CD14-positive monocyte (primary cell): ENCODE measurements around the gene GDF9. TPM values are rescaled to one million over a fixed set of nuclear protein-coding genes. Genes with fewer than 3 reads are reported as not detected.

Experiments used
- DNase-seq, 3 donors: peaks; one replicate each; pipeline ENCODE4 v3.0.0-alpha.2; 2011 to 2022
- H2AFZ ChIP-seq: 2 replicates; pipeline ENCODE4 v1.6.0; 2012; ENCODE audit warnings: mild to moderate bottlenecking, low read depth, low read length, inconsistent platforms; ENCODE audit not compliant: insufficient read depth, poor library complexity, severe bottlenecking
- H3K27ac ChIP-seq, 2 donors: 1 replicate in 1 of 2; 2 replicates in 1 of 2; pipeline ENCODE4 v1.5.1; 2012 to 2013; ENCODE audit warnings: low read length in 2 of 2, control low read depth in 1 of 2, inconsistent platforms in 1 of 2, low read depth in 1 of 2, mild to moderate bottlenecking in 1 of 2
- H3K27me3 ChIP-seq, 2 donors: one replicate each; pipeline versions ENCODE4 v1.6.0 to v1.6.1; 2011 to 2013; ENCODE audit warnings: low read length in 2 of 2; ENCODE audit not compliant: control insufficient read depth in 2 of 2, insufficient read depth in 2 of 2
- H3K36me3 ChIP-seq, 2 donors: replicated peaks in 1 of 2; 1 replicate in 1 of 2; 2 replicates in 1 of 2; pipeline versions ENCODE4 v1.5.1 to v1.6.1; 2012 to 2013; ENCODE audit warnings: low read length in 2 of 2, control low read depth in 1 of 2, inconsistent platforms in 1 of 2, mild to moderate bottlenecking in 1 of 2; ENCODE audit not compliant: insufficient read depth in 2 of 2, control insufficient read depth in 1 of 2
- H3K4me1 ChIP-seq, 2 donors: 1 replicate in 1 of 2; 2 replicates in 1 of 2; pipeline versions ENCODE4 v1.5.1 to v1.6.1; 2012 to 2013; ENCODE audit warnings: low read length in 2 of 2, control low read depth in 1 of 2, inconsistent platforms in 1 of 2, mild to moderate bottlenecking in 1 of 2, moderate library complexity in 1 of 2; ENCODE audit not compliant: insufficient read depth in 2 of 2, control insufficient read depth in 1 of 2
- H3K4me2 ChIP-seq: replicated peaks from 2 replicates; pipeline ENCODE3; 2012; ENCODE audit warnings: low read length, moderate library complexity, mild to moderate bottlenecking; ENCODE audit not compliant: poor library complexity, severe bottlenecking; ENCODE audit errors: extremely low read depth
- H3K4me3 ChIP-seq, 3 experiments: fragments of 200-600 bp in 1 of 3; sonication (generic) in 1 of 3; replicated peaks in 1 of 3; 1 replicate in 2 of 3; 2 replicates in 1 of 3; pipeline ENCODE4 v1.5.1; 2011 to 2013; ENCODE audit warnings: low read length in 3 of 3, mild to moderate bottlenecking in 3 of 3, control low read depth in 2 of 3, low read depth in 2 of 3, inconsistent platforms in 1 of 3, moderate library complexity in 1 of 3
- H3K79me2 ChIP-seq: 2 replicates; pipeline ENCODE4 v1.6.0; 2012; ENCODE audit warnings: mild to moderate bottlenecking, control low read depth, inconsistent platforms, low read length, moderate library complexity; ENCODE audit not compliant: insufficient read depth
- H3K9ac ChIP-seq: 2 replicates; pipeline ENCODE4 v1.6.0; 2017; ENCODE audit warnings: low read length, mild to moderate bottlenecking; ENCODE audit not compliant: insufficient read depth, poor library complexity, severe bottlenecking
- H3K9me3 ChIP-seq, 2 donors: replicated peaks in 1 of 2; 1 replicate in 1 of 2; 2 replicates in 1 of 2; pipeline versions ENCODE4 v1.5.1 to v1.6.1; 2012 to 2013; ENCODE audit warnings: low read length in 2 of 2, control low read depth in 1 of 2; ENCODE audit not compliant: control insufficient read depth in 1 of 2, insufficient read depth in 1 of 2
- H4K20me1 ChIP-seq: 2 replicates; pipeline ENCODE4 v1.6.0; 2012; ENCODE audit warnings: mild to moderate bottlenecking, low read length, control low read depth, moderate library complexity; ENCODE audit not compliant: insufficient read depth
- H3K27ac Mint-ChIP-seq, 7 donors: one replicate each; pipeline ENCODE4 v1.8.0; 2020; ENCODE audit warnings: mild to moderate bottlenecking in 7 of 7, mixed read lengths in 7 of 7, moderate library complexity in 6 of 7, inconsistent platforms in 2 of 7
- H3K27me3 Mint-ChIP-seq, 3 donors: one replicate each; pipeline ENCODE4 v1.8.0; 2021 to 2022; ENCODE audit warnings: low read depth in 3 of 3, mild to moderate bottlenecking in 3 of 3, mixed read lengths in 3 of 3, moderate library complexity in 3 of 3, inconsistent platforms in 1 of 3
- H3K36me3 Mint-ChIP-seq, 2 donors: one replicate each; pipeline ENCODE4 v1.8.0; 2020; ENCODE audit warnings: mixed read lengths in 2 of 2, inconsistent platforms in 1 of 2, mild to moderate bottlenecking in 1 of 2
- H3K4me1 Mint-ChIP-seq: one replicate; pipeline ENCODE4 v1.8.0; 2020; ENCODE audit warnings: mild to moderate bottlenecking, mixed read lengths
- H3K4me3 Mint-ChIP-seq, 2 donors: one replicate each; pipeline ENCODE4 v1.8.0; 2020; ENCODE audit warnings: mild to moderate bottlenecking in 2 of 2, mixed read lengths in 2 of 2, moderate library complexity in 1 of 2
- H3K9me3 Mint-ChIP-seq, 7 donors: one replicate each; pipeline ENCODE4 v1.8.0; 2020 to 2022; ENCODE audit warnings: mixed read lengths in 7 of 7, mild to moderate bottlenecking in 6 of 7, moderate library complexity in 6 of 7, inconsistent platforms in 2 of 7
- WGBS: methylation state at CpG from one replicate; pipeline ENCODE4 v1.1.5; 2013; ENCODE audit warnings: missing lambda C conversion rate; ENCODE audit not compliant: insufficient coverage; 5-methylcytosine and 5-hydroxymethylcytosine counted together
- intact Hi-C, 2 donors: fragments of 100-400 bp; cut with micrococcal nuclease; formaldehyde crosslinking; loops; one replicate each; pipeline versions ENCODE4 v1.15.0 to v1.15.1; 2023
- polyA plus RNA-seq, 3 donors: library from polyadenylated mRNA; depleted of rRNA in 1 of 3; unstranded in 2 of 3; stranded (reverse) in 1 of 3; fragments of 300-500 nt in 2 of 3; fragments of >200 nt in 1 of 3; fragmentation: Illumina TruSeq in 2 of 3; gene quantifications; 1 replicate in 2 of 3; 2 replicates in 1 of 3; pipeline ENCODE4 v1.2.3, GENCODE V29; 2012 to 2021
- TF ChIP-seq, protein P1 (sequence below): fragments of 200-600 bp; IDR thresholded peaks from one replicate; pipeline ENCODE4 v1.8.0; 2022; ENCODE audit warnings: antibody characterized with exemption, mild to moderate bottlenecking

Gene GDF9
- polyA plus RNA-seq, 3 donors, result 0.55 TPM; not detected in 2

DNA sequence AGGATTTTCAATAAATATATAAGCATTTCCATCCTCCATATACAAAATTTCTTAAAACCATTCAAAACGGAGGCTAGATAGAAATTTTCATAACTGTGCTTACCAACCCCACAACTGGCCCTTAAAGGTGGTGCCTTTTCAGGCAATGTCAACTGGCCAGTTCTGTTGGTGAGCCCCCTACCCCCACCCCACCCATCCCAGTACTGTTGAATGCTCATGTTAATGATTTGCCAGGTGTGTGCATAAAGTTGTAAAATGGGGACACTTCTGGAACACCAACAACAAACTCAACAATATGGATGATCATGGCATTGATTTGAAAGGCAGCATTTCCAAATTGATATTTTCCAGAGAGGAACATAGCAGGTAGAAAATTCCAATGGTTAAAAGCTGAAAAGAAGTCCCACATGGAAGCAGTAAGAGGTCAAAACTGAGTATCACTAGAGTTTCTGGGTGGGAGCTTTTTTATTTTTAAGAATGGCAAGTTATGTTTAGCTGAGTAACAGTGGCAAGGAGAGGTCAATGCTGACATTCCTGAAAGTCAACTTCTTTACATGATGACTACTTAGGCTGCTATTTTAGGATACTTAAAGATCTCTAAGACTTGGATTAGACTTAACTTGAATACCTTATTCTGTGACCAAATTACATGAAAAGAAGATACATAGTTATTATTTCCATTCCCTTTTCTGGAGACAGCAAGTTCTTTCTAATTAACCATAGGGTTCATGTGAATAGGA, 9.9 kb upstream of the GDF9 start:
- TF ChIP-seq, protein P1, sequence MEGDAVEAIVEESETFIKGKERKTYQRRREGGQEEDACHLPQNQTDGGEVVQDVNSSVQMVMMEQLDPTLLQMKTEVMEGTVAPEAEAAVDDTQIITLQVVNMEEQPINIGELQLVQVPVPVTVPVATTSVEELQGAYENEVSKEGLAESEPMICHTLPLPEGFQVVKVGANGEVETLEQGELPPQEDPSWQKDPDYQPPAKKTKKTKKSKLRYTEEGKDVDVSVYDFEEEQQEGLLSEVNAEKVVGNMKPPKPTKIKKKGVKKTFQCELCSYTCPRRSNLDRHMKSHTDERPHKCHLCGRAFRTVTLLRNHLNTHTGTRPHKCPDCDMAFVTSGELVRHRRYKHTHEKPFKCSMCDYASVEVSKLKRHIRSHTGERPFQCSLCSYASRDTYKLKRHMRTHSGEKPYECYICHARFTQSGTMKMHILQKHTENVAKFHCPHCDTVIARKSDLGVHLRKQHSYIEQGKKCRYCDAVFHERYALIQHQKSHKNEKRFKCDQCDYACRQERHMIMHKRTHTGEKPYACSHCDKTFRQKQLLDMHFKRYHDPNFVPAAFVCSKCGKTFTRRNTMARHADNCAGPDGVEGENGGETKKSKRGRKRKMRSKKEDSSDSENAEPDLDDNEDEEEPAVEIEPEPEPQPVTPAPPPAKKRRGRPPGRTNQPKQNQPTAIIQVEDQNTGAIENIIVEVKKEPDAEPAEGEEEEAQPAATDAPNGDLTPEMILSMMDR, result no peak
- no peak overlapping the region for H3K27ac ChIP-seq
- no peaks in the 10 kb centered on the region for H3K4me1 ChIP-seq
- WGBS, result no CpG with 5 or more reads among the region's 1 CpG
- H3K4me1 Mint-ChIP-seq, result no peaks in the 10 kb centered on the region
- H3K27me3 ChIP-seq, result no peaks in the 10 kb centered on the region
- H2AFZ ChIP-seq, result no peak overlapping the region
- H3K36me3 ChIP-seq, result peaks cover 44 to 89% of the 10 kb centered on the region in 2 donors
- H3K4me2 ChIP-seq, result no peak overlapping the region
- H3K4me3 Mint-ChIP-seq, result no peak overlapping the region
- H3K27ac Mint-ChIP-seq, result no peak overlapping the region
- H3K36me3 Mint-ChIP-seq, result peaks cover 51 to 71% of the 10 kb centered on the region in 2 donors
- H3K27me3 Mint-ChIP-seq, result peaks cover 0 to 2% (median 0%) of the 10 kb centered on the region in 3 donors
- H3K4me3 ChIP-seq, result no peak overlapping the region
- no peak overlapping the region for H3K9ac ChIP-seq
- H3K9me3 Mint-ChIP-seq, result no peaks in the 10 kb centered on the region
- DNase-seq, result no peak
- peaks cover 5% of the 10 kb centered on the region for H4K20me1 ChIP-seq
- H3K79me2 ChIP-seq, result no peaks in the 10 kb centered on the region
- no peaks in the 10 kb centered on the region for H3K9me3 ChIP-seq
- intact Hi-C loops, result no loop called here

- intact Hi-C loops, result no loop called here
- Histone ChIP-seq H3K9me3 (no peaks in the 10 kb centered on the region), H3K9ac (no peak overlapping the region), H3K4me3 (no peak overlapping the region), H3K4me1 (no peaks in the 10 kb centered on the region), H3K36me3 (peaks cover 26 to 87% of the 10 kb centered on the region in 2 donors), H3K79me2 (no peaks in the 10 kb centered on the region), H4K20me1 (peaks cover 5% of the 10 kb centered on the region), H3K27me3 (no peaks in the 10 kb centered on the region), H3K4me2 (no peak overlapping the region), H2AFZ (no peak overlapping the region), H3K27ac (no peak overlapping the region)
- Mint-ChIP-seq H3K27ac (peak overlapping the region in 1 of 7 donors; percentile 7), H3K4me3 (no peak overlapping the region), H3K27me3 (peaks cover 0 to 2% (median 1%) of the 10 kb centered on the region in 3 donors), H3K4me1 (no peaks in the 10 kb centered on the region), H3K36me3 (peaks cover 44 to 67% of the 10 kb centered on the region in 2 donors), H3K9me3 (no peaks in the 10 kb centered on the region)
- DNase-seq, result no peak
- WGBS, result 93% methylated on average over 3 of the region's 3 CpGs
- TF ChIP-seq, protein P1, result no peak
Observed at GRCh38 chr5:132873930-132874271, 7.6 kb upstream of the GDF9 start.
